ENCODE data around the gene PLCXD3.
"Not testable (repeated sequence)": the region's sequence is repeated elsewhere in the genome, so short reads cannot be mapped to it uniquely, and the experiment has no call there.

Gene PLCXD3

GRCh38 chr5:41507501-41507900, 2.9 kb downstream of the PLCXD3 start:
- no peak for TF ChIP-seq CTCF (IDR thresholded peaks at IDR 0.05; ENCODE audit: control extremely low read depth, extremely low read depth, low read depth, missing control alignments)
- POLR2A ChIA-PET, result no interaction called here
- CTCF ChIA-PET, result interaction anchor here (1.3 kb wide), 1 partner anchor 37 kb away, joined by 3 read pairs; no protein-coding TSS in a partner anchor
- no peak for DNase-seq (ENCODE audit: extremely low spot score)

DNA sequence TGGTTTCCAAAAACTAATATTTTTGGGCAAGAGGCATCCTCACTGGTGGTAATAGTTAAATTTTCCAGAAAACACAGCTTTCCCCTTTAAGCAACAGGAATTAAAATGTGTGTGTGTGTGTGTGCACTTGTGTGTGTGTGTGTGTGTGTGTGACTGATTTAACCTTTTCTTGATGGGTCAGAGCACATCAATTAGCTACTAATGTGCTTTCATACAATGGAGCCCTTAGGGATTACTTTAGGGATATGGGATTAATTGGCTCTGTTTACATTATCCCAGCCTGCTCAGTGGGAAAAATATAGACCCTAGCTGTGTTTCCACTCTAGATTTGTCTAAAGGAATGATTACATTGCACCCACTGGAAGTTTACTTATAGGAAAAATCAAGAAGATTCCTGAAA, 6.5 kb downstream of the PLCXD3 start:
- TF ChIP-seq CTCF (IDR thresholded peaks at IDR 0.05; ENCODE audit: control extremely low read depth, extremely low read depth, low read depth, missing control alignments), result no peak
- POLR2A ChIA-PET, result no interaction called here
- no peak for DNase-seq (ENCODE audit: extremely low spot score)
- CTCF ChIA-PET, result no interaction called here

GRCh38 chr5:41503310-41503709, 7.1 kb downstream of the PLCXD3 start:
- TF ChIP-seq CTCF (IDR thresholded peaks at IDR 0.05; ENCODE audit: control extremely low read depth, extremely low read depth, low read depth, missing control alignments), result no peak
- CTCF ChIA-PET, result no interaction called here
- DNase-seq (ENCODE audit: extremely low spot score), result no peak
- POLR2A ChIA-PET, result no interaction called here

DNA sequence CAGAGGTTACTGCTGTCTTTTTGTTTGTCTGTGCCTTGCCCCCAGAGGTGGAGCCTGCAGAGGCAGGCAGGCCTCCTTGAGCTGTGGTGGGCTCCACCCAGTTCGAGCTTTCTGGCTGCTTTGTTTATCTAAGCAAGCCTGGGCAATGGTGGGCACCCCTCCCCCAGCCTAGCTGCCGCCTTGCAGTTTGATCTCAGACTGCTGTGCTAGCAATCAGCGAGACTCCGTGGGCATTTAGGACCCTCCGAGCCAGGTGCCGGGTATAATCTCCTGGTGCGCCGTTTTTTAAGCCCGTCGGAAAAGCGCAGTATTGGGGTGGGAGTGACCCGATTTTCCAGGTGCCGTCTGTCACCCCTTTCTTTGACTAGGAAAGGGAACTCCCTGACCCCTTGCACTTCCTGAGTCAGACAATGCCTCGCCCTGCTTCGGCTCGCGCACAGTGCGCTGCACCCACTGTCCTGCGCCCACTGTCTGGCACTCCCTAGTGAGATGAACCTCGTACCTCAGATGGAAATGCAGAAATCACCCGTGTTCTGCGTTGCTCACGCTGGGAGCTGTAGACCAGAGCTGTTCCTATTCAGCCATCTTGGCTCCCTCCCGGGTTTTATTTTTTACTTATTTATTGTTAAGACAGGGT, 16.8 kb downstream of the PLCXD3 start:
- POLR2A ChIA-PET; DNase-seq (ENCODE audit: extremely low spot score); CTCF ChIA-PET: not testable (repeated sequence)

DNA sequence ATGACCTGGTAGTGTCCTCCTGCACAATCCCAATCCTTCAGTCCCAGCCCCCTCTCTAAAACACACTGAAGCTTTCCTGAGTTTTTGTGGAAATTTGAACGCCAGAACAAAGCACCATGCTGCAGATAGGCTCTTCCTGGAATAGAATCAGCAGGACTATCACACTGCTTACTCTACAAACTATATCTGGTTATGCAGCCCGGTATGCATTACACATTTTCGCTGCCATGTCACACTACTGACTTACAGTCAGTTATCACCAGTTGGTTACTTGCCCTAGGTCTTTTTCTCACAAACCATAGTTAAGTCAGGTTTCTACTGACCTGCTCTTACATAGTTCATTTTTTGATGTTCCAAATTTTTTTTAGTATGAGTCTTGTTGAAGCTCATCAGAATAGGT, 24.9 kb downstream of the PLCXD3 start:
- ChIA-PET CTCF (interaction anchor here (0.9 to 1.4 kb wide), 2 partner anchors 10 to 144 kb away, joined by 3 to 5 read pairs; no protein-coding TSS in a partner anchor), POLR2A (no interaction called here)
- DNase-seq (ENCODE audit: extremely low spot score), result no peak
- no peak for TF ChIP-seq CTCF (IDR thresholded peaks at IDR 0.05; ENCODE audit: control extremely low read depth, extremely low read depth, low read depth, missing control alignments)

- ChIA-PET CTCF (no interaction called here), POLR2A (no interaction called here)
- no peak for TF ChIP-seq CTCF (IDR thresholded peaks at IDR 0.05; ENCODE audit: control extremely low read depth, extremely low read depth, low read depth, missing control alignments)
- no peak for DNase-seq (ENCODE audit: extremely low spot score)
Observed at GRCh38 chr5:41482715-41483114, 27.7 kb downstream of the PLCXD3 start.

GRCh38 chr5:41482173-41482572, 28.2 kb downstream of the PLCXD3 start:
- ChIA-PET CTCF (interaction anchor here (1.4 kb wide), 1 partner anchor 14 kb away, joined by 3 read pairs; no protein-coding TSS in a partner anchor), POLR2A (no interaction called here)
- TF ChIP-seq CTCF (IDR thresholded peaks at IDR 0.05; ENCODE audit: control extremely low read depth, extremely low read depth, low read depth, missing control alignments), result no peak
- DNase-seq (ENCODE audit: extremely low spot score), result no peak

DNA sequence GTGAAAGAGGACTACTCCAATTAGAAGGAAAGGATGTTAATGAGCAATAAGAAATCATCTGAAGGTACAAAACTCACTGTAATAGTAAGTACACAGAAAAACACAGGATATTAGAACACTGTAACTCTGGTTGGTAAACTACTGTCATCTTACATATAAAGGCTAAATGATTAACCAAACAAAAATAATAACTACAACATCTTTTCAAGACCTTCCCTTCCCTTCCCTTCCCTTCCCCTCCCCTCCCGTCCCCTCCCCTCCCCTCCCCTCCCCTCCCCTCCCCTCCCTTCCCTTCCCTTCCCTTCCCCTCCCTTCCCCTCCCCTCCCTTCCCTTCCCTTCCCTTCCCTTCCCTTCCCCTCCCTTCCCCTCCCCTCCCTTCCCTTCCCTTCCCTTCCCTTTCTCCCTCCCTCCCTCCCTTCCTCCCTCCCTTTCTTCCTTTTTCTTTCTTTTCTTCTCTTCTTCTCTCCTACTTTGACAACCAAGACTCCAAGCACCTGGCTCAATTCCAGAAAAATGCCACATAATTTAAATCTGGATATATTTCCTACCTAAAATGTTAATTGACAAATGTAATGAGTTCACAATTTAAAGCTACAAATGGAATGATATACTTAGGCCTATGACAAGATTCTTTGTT, 38.7 kb downstream of the PLCXD3 start:
- CTCF ChIA-PET; POLR2A ChIA-PET; DNase-seq (ENCODE audit: extremely low spot score): not testable (repeated sequence)

Data from GM10248 (cell line).